ENCODE measurements around the gene CTPS2. TPM values are rescaled to one million over a fixed set of nuclear protein-coding genes. Genes with fewer than 3 reads are reported as not detected.

CTPS2 gene
- total RNA-seq, 1 experiment from 2014 or later, result 20.7 TPM

GRCh38 chrX:16552546-16552945 lies 159.9 kb downstream of the CTPS2 start:
- Histone ChIP-seq H3K36me3 (ENCODE audit: control insufficient read depth, insufficient read depth, low read length) (no peaks in the 10 kb centered on the region), H3K9me3 (no peaks in the 10 kb centered on the region), H3K4me1 (no peaks in the 10 kb centered on the region), H3K27me3 (replicated peaks; ENCODE audit: control insufficient read depth, insufficient read depth, low read length) (no peaks in the 10 kb centered on the region), H3K4me3 (ENCODE audit: low read depth, low read length) (no peak overlapping the region)
- H3K4me1 Mint-ChIP-seq (ENCODE audit: low read depth, unreplicated experiment), result no peaks in the 10 kb centered on the region
- no peaks in the 10 kb centered on the region for H3K36me3 Mint-ChIP-seq (ENCODE audit: insufficient read depth, unreplicated experiment)
- TF ChIP-seq CTCF (IDR thresholded peaks at IDR 0.05; ENCODE audit: insufficient read depth in 1 of 2, low read depth in 1 of 2, low read length in 1 of 2, severe bottlenecking in 1 of 2, unreplicated experiment in 1 of 2), result no peak
- BruUV-seq (replicated peaks), result no TSS peak
- intact Hi-C loops (cut with micrococcal nuclease; ENCODE audit: unreplicated experiment), result no loop called here
- no peak for DNase-seq
- H3K4me3 Mint-ChIP-seq (ENCODE audit: unreplicated experiment), result no peak overlapping the region
- POLR2A ChIA-PET, result no interaction called here
- H3K9me3 Mint-ChIP-seq (ENCODE audit: unreplicated experiment), result peaks cover 6% of the 10 kb centered on the region
- CTCF ChIA-PET, result no interaction called here
- no peaks in the 10 kb centered on the region for H3K27me3 Mint-ChIP-seq (ENCODE audit: insufficient read depth, unreplicated experiment)
- no peak overlapping the region for H3K27ac Mint-ChIP-seq (ENCODE audit: unreplicated experiment)

- CTCF ChIA-PET, result no interaction called here
- Mint-ChIP-seq H3K4me1 (ENCODE audit: low read depth, unreplicated experiment) (no peaks in the 10 kb centered on the region), H3K27ac (ENCODE audit: unreplicated experiment) (no peak overlapping the region), H3K27me3 (ENCODE audit: insufficient read depth, unreplicated experiment) (no peaks in the 10 kb centered on the region), H3K9me3 (ENCODE audit: unreplicated experiment) (peaks cover 6% of the 10 kb centered on the region), H3K4me3 (ENCODE audit: unreplicated experiment) (no peak overlapping the region), H3K36me3 (ENCODE audit: insufficient read depth, unreplicated experiment) (no peaks in the 10 kb centered on the region)
- no peaks in the 10 kb centered on the region for H3K36me3 ChIP-seq (ENCODE audit: control insufficient read depth, insufficient read depth, low read length)
- intact Hi-C loops (cut with micrococcal nuclease; ENCODE audit: unreplicated experiment), result no loop called here
- H3K9me3 ChIP-seq, result no peaks in the 10 kb centered on the region
- POLR2A ChIA-PET, result no interaction called here
- no peak for TF ChIP-seq CTCF (IDR thresholded peaks at IDR 0.05; ENCODE audit: insufficient read depth in 1 of 2, low read depth in 1 of 2, low read length in 1 of 2, severe bottlenecking in 1 of 2, unreplicated experiment in 1 of 2)
- no peaks in the 10 kb centered on the region for H3K27me3 ChIP-seq (replicated peaks; ENCODE audit: control insufficient read depth, insufficient read depth, low read length)
- H3K4me1 ChIP-seq, result no peaks in the 10 kb centered on the region
- no peak overlapping the region for H3K4me3 ChIP-seq (ENCODE audit: low read depth, low read length)
- DNase-seq, result no peak
- no TSS peak for BruUV-seq (replicated peaks)
Observed at GRCh38 chrX:16547644-16548043, 164.8 kb downstream of the CTPS2 start.

GRCh38 chrX:16544969-16545368 lies 167.5 kb downstream of the CTPS2 start:
- no peak overlapping the region for H3K27ac Mint-ChIP-seq (ENCODE audit: unreplicated experiment)
- BruUV-seq (replicated peaks), result no TSS peak
- CTCF ChIA-PET, result no interaction called here

More at GRCh38 chrX:16544969-16545368, 167.5 kb downstream of the CTPS2 start:
- intact Hi-C loops (cut with micrococcal nuclease; ENCODE audit: unreplicated experiment), result no loop called here
- H3K4me3 Mint-ChIP-seq (ENCODE audit: unreplicated experiment), result no peak overlapping the region
- no peaks in the 10 kb centered on the region for H3K36me3 Mint-ChIP-seq (ENCODE audit: insufficient read depth, unreplicated experiment)
- no peaks in the 10 kb centered on the region for H3K36me3 ChIP-seq (ENCODE audit: control insufficient read depth, insufficient read depth, low read length)
- H3K4me1 ChIP-seq, result no peaks in the 10 kb centered on the region
- TF ChIP-seq CTCF (IDR thresholded peaks at IDR 0.05; ENCODE audit: insufficient read depth in 1 of 2, low read depth in 1 of 2, low read length in 1 of 2, severe bottlenecking in 1 of 2, unreplicated experiment in 1 of 2), result no peak
- POLR2A ChIA-PET, result no interaction called here
- H3K27me3 ChIP-seq (replicated peaks; ENCODE audit: control insufficient read depth, insufficient read depth, low read length), result no peaks in the 10 kb centered on the region
- DNase-seq, result no peak
- no peaks in the 10 kb centered on the region for H3K4me1 Mint-ChIP-seq (ENCODE audit: low read depth, unreplicated experiment)
- H3K9me3 Mint-ChIP-seq (ENCODE audit: unreplicated experiment), result no peaks in the 10 kb centered on the region
- no peaks in the 10 kb centered on the region for H3K27me3 Mint-ChIP-seq (ENCODE audit: insufficient read depth, unreplicated experiment)
- H3K4me3 ChIP-seq (ENCODE audit: low read depth, low read length), result no peak overlapping the region
- no peaks in the 10 kb centered on the region for H3K9me3 ChIP-seq

Small RNA genes within 50 kb of the gene (microRNA-seq; reads per million reads assigned to microRNA genes)
- not detected for gene MIR548AM

Other genes with a start within 250 kb of the CTPS2 start
- not detected in 2 replicates for gene S100G, start 62.5 kb downstream of the CTPS2 start, total RNA-seq (2022)
- 32.8 and 35.7 TPM in 2 replicates for gene SYAP1, start 6.9 kb upstream of the CTPS2 start, total RNA-seq (2022)
- gene TXLNG, start 73.8 kb upstream of the CTPS2 start, total RNA-seq (2022), result 18.2 and 18.3 TPM in 2 replicates
- 129 and 131 TPM in 2 replicates for gene RBBP7, start 157.7 kb upstream of the CTPS2 start, total RNA-seq (2022)
- 0.30 and 0.86 TPM in 2 replicates for gene REPS2, start 234.0 kb upstream of the CTPS2 start, total RNA-seq (2022)